ENCODE data around the gene TCEA3.

DNA sequence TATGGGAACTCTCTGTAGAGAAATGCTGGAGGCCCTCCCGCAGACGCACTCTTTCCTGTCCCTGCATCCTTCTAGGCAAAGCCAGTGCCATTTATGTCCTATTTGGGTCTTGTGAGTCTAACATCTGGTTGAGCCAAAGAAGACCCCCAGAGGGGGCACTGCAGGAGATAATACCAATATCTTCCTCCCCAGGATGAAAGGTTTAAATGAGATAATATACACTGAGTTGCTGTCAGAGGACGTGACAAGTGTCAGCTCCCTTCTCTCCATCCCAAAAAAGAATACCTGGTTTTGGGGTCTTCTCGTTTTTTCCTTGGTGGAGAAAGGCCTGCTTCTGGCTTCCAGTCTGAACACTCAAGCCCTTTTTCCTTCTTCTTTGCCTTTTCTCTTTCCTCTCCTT lies 7.6 kb downstream of the TCEA3 start:
- no peak for TF ChIP-seq CTCF (IDR thresholded peaks at IDR 0.05)
- no peak for TF ChIP-seq POLR2A (IDR thresholded peaks at IDR 0.05)
- TF ChIP-seq EP300 (IDR thresholded peaks at IDR 0.05), result no peak

All from ovary (tissue), 3 donors.